SU-DHL-6 (cell line): ENCODE results near the gene TMEM169.

Source experiments
- H2AFZ ChIP-seq: fragments of 200-600 bp; sonication (generic); 2 replicates; pipeline ENCODE4 v1.6.1; 2014; ENCODE audit warnings: low read depth, mild to moderate bottlenecking, moderate library complexity, mixed read lengths, antibody characterized with exemption, low read length; ENCODE audit not compliant: severe bottlenecking
- H3F3A ChIP-seq: fragments of 200-600 bp; shearing (Covaris generic); 2 replicates; pipeline ENCODE4 v1.6.0; 2016; ENCODE audit warnings: antibody characterized with exemption, mild to moderate bottlenecking; ENCODE audit not compliant: insufficient read depth
- H3K27ac ChIP-seq: fragments of 200-600 bp; sonication (generic); 2 replicates; pipeline ENCODE4 v1.5.1; 2016; ENCODE audit warnings: low read depth, mild to moderate bottlenecking, low read length, moderate library complexity, mixed read lengths
- H3K27me3 ChIP-seq: fragments of 200-600 bp; sonication (generic), shearing (Covaris generic); 2 replicates; pipeline ENCODE4 v1.6.0; 2014; ENCODE audit warnings: mild to moderate bottlenecking, low read length
- H3K36me3 ChIP-seq: fragments of 200-600 bp; sonication (generic); 2 replicates; pipeline ENCODE4 v1.6.1; 2014; ENCODE audit warnings: mild to moderate bottlenecking, low read length, mixed read lengths
- H3K4me2 ChIP-seq: fragments of 300-600, 200-600 bp; shearing (Covaris generic), sonication (generic); 2 replicates; pipeline ENCODE4 v1.6.0; 2014; ENCODE audit warnings: low read length, low read depth, mild to moderate bottlenecking; ENCODE audit not compliant: poor library complexity, severe bottlenecking
- H3K4me3 ChIP-seq: fragments of 200-600 bp; sonication (generic); 2 replicates; pipeline ENCODE4 v1.5.1; 2014; ENCODE audit warnings: antibody characterized with exemption, low read length, mild to moderate bottlenecking, mixed read lengths; ENCODE audit not compliant: insufficient read depth, poor library complexity, severe bottlenecking
- H3K79me2 ChIP-seq: fragments of 200-600 bp; sonication (generic); 2 replicates; pipeline ENCODE4 v1.6.1; 2014; ENCODE audit warnings: mild to moderate bottlenecking, low read length, moderate library complexity; ENCODE audit not compliant: insufficient read depth
- H3K9ac ChIP-seq: fragments of 200-600 bp; sonication (generic); 2 replicates; pipeline ENCODE4 v1.7.0; 2014; ENCODE audit warnings: mild to moderate bottlenecking, low read length
- H3K9me2 ChIP-seq: fragments of 200-600 bp; sonication (generic); replicated peaks from 2 replicates; pipeline ENCODE4 v1.6.1; 2014; ENCODE audit warnings: low read length; ENCODE audit not compliant: insufficient read depth
- H3K9me3 ChIP-seq: fragments of 200-600 bp; sonication (generic); 2 replicates; pipeline ENCODE4 v1.6.1; 2014; ENCODE audit warnings: low read length, mixed read lengths; ENCODE audit not compliant: insufficient read depth
- H4K20me1 ChIP-seq: fragments of 200-600 bp; sonication (generic); 2 replicates; pipeline ENCODE4 v1.6.1; 2014; ENCODE audit warnings: low read depth, mild to moderate bottlenecking, antibody characterized with exemption, low read length, moderate library complexity, mixed read lengths
- CTCF ChIP-seq: fragments of 200-600 bp; sonication (generic); IDR thresholded peaks from one replicate; pipeline ENCODE4 v1.5.1; 2017; ENCODE audit warnings: antibody characterized with exemption, mild to moderate bottlenecking, low read length, moderate library complexity; ENCODE audit not compliant: insufficient read depth, poor library complexity, severe bottlenecking
- EZH2phosphoT487 ChIP-seq: fragments of 200-600 bp; sonication (generic), shearing (Covaris generic); conservative IDR thresholded peaks from 2 replicates; pipeline ENCODE4 v1.6.1; 2018; ENCODE audit warnings: mild to moderate bottlenecking, antibody characterized with exemption, low read length, moderate library complexity, mixed read lengths

TMEM169 gene

DNA sequence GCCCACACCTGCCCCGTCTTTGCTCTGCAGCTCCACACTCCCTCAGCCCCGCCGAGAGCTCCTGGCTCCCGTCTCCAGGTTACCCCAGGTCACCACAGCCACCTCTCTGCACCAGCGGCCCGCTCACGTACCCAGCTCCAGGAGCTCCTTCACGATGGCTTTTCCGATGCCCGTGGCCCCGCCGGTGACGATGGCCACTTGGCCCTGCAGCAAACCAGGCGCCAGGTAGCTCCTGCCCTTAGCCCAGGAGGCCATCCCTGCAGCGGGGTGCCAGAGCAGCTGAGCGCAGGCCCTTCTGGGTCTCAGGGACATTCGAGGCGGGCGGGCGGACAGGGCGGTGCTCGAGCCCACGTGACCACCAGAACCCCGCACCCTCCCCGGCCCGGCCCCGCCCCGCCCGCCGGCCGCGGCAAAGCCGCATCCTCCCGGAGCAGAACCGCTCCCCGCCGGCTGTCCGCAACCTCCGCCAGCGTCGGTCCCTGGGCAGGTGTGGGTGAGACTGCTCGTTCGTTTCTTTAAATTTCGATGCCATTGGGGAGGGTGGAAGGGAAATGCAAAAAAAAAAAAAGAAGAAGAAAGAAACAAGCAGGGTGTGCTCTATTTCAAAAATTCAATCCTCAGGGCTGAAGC, at the start of gene TMEM169, which contains the start of gene PECR:
TMEM169 (plus strand) TSS at position 433 of the 630 bp plus-strand sequence. CDS start 14,045 bp downstream, outside the sequence.
PECR (minus strand) TSS at position 323 of the 630 bp plus-strand sequence; CDS start at position 255, 68 bp downstream.
- Histone ChIP-seq H2AFZ (peak within 1 kb of the TSS; percentile 97), H3F3A (no peaks in the 10 kb centered on the region), H3K4me2 (peak within 1 kb of the TSS; percentile 69), H3K9me3 (no peaks in the 10 kb centered on the region), H3K4me3 (peak within 1 kb of the TSS; percentile 67), H3K27me3 (no peaks in the 10 kb centered on the region), H3K9ac (peak within 1 kb of the TSS; percentile 64), H4K20me1 (no peaks in the 10 kb centered on the region), H3K36me3 (no peaks in the 10 kb centered on the region), H3K9me2 (no peaks in the 10 kb centered on the region), H3K79me2 (no peaks in the 10 kb centered on the region), H3K27ac (no peak within 1 kb of the TSS)
- TF ChIP-seq EZH2phosphoT487 (no peak), CTCF (no peak)

GRCh38 chr2:216031960-216032689, 49.6 kb upstream of the TMEM169 start:
- no peaks in the 10 kb centered on the region for H4K20me1 ChIP-seq
- H3K4me3 ChIP-seq, result no peak overlapping the region
- H3K9ac ChIP-seq, result no peak overlapping the region
- H3K9me2 ChIP-seq, result no peaks in the 10 kb centered on the region
- no peak overlapping the region for H3K27ac ChIP-seq
- no peak overlapping the region for H3K4me2 ChIP-seq
- no peaks in the 10 kb centered on the region for H3K27me3 ChIP-seq
- no peaks in the 10 kb centered on the region for H3K9me3 ChIP-seq
- TF ChIP-seq EZH2phosphoT487, result no peak
- no peak for TF ChIP-seq CTCF
- no peaks in the 10 kb centered on the region for H3F3A ChIP-seq
- H2AFZ ChIP-seq, result no peak overlapping the region
- H3K79me2 ChIP-seq, result no peaks in the 10 kb centered on the region
- no peaks in the 10 kb centered on the region for H3K36me3 ChIP-seq

DNA sequence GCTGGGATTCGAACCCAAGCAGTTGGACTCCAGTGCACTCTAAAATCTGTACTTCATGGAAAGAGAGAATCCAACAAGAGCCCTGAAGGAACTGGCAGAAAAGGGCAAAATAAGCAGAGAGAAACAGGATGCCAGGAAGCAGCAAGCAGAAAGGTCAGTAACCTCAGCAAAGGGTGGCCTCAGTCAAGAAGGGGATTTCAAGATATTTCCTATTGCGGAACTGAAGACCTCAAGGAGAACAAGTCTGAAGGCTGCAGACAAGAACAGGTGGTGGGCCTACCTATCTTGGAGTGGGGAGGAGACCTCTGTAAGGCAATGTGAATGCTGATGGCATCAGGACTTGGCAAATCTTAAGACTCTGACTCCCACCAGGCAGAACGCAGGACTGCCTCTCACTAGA, 48.3 kb upstream of the TMEM169 start:
- no peaks in the 10 kb centered on the region for H3K9me2 ChIP-seq
- H2AFZ ChIP-seq, result no peak overlapping the region
- no peaks in the 10 kb centered on the region for H3K36me3 ChIP-seq
- no peaks in the 10 kb centered on the region for H3K79me2 ChIP-seq
- H3K27me3 ChIP-seq, result no peaks in the 10 kb centered on the region
- H3K9me3 ChIP-seq, result no peaks in the 10 kb centered on the region
- H3K4me2 ChIP-seq, result no peak overlapping the region
- H3F3A ChIP-seq, result no peaks in the 10 kb centered on the region
- no peak overlapping the region for H3K9ac ChIP-seq
- TF ChIP-seq CTCF, result no peak
- TF ChIP-seq EZH2phosphoT487, result no peak
- H3K4me3 ChIP-seq, result no peak overlapping the region
- H4K20me1 ChIP-seq, result no peaks in the 10 kb centered on the region
- no peak overlapping the region for H3K27ac ChIP-seq
